Activated T-helper 17 cell treated with anti-CD3 and anti-CD28 coated beads, Interleukin-2, amount 50 U/mL, for 72 hours (primary cell): ENCODE data around the gene IGSF11. TPM values are rescaled to one million over a fixed set of nuclear protein-coding genes. Genes with fewer than 3 reads are reported as not detected.

Experiments used
- total RNA-seq, 2 donors: library from RNA; stranded (reverse); gene quantifications; one replicate each; pipeline ENCODE4 v1.2.3, GENCODE V29; 2022

Gene IGSF11
- total RNA-seq, 2 donors from 2014 or later: 0.24 to 0.52 TPM

Other genes with a start within 250 kb of the IGSF11 start
- not detected for gene TEX55, start 111.3 kb upstream of the IGSF11 start, total RNA-seq
- gene UPK1B, start 138.8 kb upstream of the IGSF11 start, total RNA-seq: 1 to 10 TPM in 1 of 2 donors, under 1 TPM in 1; 0.56 to 1.2 TPM
- 10 to 100 TPM; 18.5 to 28.1 TPM for gene B4GALT4, start 206.0 kb upstream of the IGSF11 start, total RNA-seq